Endothelial cell (in vitro differentiated cells): ENCODE data around the gene SORL1-AS1.
A peak's percentile ranks its signal among the peaks of the same experiment; 100 is the strongest.

ENCODE experiments used
- DNase-seq: peaks from one replicate; pipeline ENCODE4 v3.0.0; 2021; ENCODE audit warnings: low spot score
- H3K27ac Mint-ChIP-seq: one replicate; pipeline ENCODE4 v1.8.0; 2021; ENCODE audit warnings: mixed read lengths, inconsistent platforms; ENCODE audit not compliant: unreplicated experiment
- H3K27me3 Mint-ChIP-seq: one replicate; pipeline ENCODE4 v1.8.0; 2021; ENCODE audit warnings: mild to moderate bottlenecking, moderate library complexity, mixed read lengths, inconsistent platforms; ENCODE audit not compliant: unreplicated experiment
- H3K36me3 Mint-ChIP-seq: one replicate; pipeline ENCODE4 v1.8.0; 2021; ENCODE audit warnings: mild to moderate bottlenecking, low read depth, mixed read lengths, inconsistent platforms; ENCODE audit not compliant: unreplicated experiment
- H3K4me1 Mint-ChIP-seq: one replicate; pipeline ENCODE4 v1.8.0; 2021; ENCODE audit warnings: mild to moderate bottlenecking, mixed read lengths, inconsistent platforms; ENCODE audit not compliant: unreplicated experiment
- H3K4me3 Mint-ChIP-seq: one replicate; pipeline ENCODE4 v1.8.0; 2021; ENCODE audit warnings: mild to moderate bottlenecking, mixed read lengths, inconsistent platforms; ENCODE audit not compliant: unreplicated experiment
- H3K9me3 Mint-ChIP-seq: one replicate; pipeline ENCODE4 v1.8.0; 2021; ENCODE audit warnings: mixed read lengths, inconsistent platforms; ENCODE audit not compliant: unreplicated experiment
- TF ChIP-seq, protein P1 (sequence below): fragments of 200-600 bp; sonication (generic); IDR thresholded peaks from one replicate; pipeline ENCODE4 v1.5.0; 2021; ENCODE audit warnings: antibody characterized with exemption; ENCODE audit not compliant: unreplicated experiment

Gene SORL1-AS1

DNA sequence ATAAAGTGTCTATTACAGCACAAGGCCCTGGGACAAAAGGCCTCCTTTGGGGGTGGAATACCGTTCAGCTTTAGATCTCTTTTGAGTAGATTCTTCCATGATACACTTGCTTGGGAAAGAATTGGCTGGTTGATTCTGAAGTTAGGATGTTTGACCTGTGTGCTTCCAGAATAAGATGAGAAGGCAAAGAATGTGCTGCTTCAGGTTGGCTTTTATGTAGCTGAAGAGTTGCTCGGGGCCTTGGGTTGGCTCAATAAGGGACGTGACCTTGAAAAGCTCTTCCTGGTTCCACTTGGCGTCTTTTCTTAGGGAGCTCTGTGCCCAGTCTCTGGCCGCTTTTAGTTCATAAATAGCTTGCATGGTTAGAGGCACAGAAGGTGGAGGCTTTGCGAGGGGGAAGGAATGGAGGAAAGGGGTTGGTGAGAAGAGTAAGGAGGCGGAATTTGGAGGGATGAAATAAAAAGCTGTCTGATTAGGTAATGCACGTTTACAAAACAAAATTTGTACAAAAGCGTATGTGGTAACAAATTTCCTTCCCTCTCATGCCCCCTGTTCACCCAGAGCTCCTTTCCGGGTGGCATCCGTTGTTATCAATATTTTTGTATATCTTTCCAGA, 4.2 kb upstream of the SORL1-AS1 start:
- TF ChIP-seq, protein P1, sequence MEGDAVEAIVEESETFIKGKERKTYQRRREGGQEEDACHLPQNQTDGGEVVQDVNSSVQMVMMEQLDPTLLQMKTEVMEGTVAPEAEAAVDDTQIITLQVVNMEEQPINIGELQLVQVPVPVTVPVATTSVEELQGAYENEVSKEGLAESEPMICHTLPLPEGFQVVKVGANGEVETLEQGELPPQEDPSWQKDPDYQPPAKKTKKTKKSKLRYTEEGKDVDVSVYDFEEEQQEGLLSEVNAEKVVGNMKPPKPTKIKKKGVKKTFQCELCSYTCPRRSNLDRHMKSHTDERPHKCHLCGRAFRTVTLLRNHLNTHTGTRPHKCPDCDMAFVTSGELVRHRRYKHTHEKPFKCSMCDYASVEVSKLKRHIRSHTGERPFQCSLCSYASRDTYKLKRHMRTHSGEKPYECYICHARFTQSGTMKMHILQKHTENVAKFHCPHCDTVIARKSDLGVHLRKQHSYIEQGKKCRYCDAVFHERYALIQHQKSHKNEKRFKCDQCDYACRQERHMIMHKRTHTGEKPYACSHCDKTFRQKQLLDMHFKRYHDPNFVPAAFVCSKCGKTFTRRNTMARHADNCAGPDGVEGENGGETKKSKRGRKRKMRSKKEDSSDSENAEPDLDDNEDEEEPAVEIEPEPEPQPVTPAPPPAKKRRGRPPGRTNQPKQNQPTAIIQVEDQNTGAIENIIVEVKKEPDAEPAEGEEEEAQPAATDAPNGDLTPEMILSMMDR = no peak
- Mint-ChIP-seq H3K27me3 (peaks cover 6% of the 10 kb centered on the region), H3K4me3 (no peak overlapping the region), H3K4me1 (peaks cover 10% of the 10 kb centered on the region), H3K36me3 (no peaks in the 10 kb centered on the region), H3K9me3 (no peaks in the 10 kb centered on the region), H3K27ac (no peak overlapping the region)
- DNase-seq = no peak

DNA sequence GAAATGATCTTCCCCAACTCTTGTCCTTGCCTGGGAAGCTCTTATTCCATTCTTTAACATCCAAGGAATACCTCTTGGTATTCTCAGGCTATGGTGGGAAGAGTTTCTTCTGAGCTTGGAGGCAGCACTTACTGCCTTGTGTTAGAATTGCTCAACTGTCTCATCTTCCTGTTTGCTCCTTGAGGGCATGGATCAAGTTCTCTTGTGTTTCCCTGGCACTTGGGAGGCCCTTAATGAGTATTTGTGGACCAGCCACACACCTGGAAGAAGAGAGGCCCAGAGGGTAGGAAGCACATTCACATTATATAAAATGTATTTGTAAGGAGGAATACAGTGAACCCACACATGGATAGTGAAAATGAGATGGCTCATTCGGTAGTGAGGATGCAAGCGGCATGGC, 3.4 kb upstream of the SORL1-AS1 start:
- Mint-ChIP-seq H3K4me1 (peaks cover 14% of the 10 kb centered on the region), H3K4me3 (no peak overlapping the region), H3K36me3 (no peaks in the 10 kb centered on the region), H3K27ac (no peak overlapping the region), H3K9me3 (no peaks in the 10 kb centered on the region), H3K27me3 (peaks cover 6% of the 10 kb centered on the region)
- TF ChIP-seq, protein P1 = no peak
- DNase-seq = no peak

DNA sequence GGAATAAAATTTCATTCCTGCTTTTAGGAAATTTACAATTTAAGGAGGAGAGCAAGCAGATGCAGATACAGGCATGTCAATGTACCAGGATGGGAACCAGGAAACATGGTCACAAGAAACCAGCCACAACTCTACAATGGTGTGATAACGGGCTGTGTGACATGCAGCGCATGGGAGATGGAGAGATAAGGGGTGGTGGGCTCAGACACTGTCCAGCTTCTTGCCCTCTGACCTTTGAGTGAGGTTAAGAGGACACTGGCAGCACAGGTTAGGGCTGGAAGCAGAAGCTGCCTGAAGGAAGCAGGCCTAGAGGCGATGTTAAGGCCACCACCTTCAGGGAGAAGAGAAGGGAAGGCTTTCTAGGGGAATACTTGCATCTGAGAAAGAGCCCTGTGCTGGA, 2.3 kb upstream of the SORL1-AS1 start:
- Mint-ChIP-seq H3K9me3 (no peaks in the 10 kb centered on the region), H3K4me1 (peaks cover 14% of the 10 kb centered on the region), H3K36me3 (no peaks in the 10 kb centered on the region), H3K4me3 (no peak overlapping the region), H3K27me3 (peaks cover 6% of the 10 kb centered on the region), H3K27ac (no peak overlapping the region)
- no peak for DNase-seq
- TF ChIP-seq, protein P1 = no peak

DNA sequence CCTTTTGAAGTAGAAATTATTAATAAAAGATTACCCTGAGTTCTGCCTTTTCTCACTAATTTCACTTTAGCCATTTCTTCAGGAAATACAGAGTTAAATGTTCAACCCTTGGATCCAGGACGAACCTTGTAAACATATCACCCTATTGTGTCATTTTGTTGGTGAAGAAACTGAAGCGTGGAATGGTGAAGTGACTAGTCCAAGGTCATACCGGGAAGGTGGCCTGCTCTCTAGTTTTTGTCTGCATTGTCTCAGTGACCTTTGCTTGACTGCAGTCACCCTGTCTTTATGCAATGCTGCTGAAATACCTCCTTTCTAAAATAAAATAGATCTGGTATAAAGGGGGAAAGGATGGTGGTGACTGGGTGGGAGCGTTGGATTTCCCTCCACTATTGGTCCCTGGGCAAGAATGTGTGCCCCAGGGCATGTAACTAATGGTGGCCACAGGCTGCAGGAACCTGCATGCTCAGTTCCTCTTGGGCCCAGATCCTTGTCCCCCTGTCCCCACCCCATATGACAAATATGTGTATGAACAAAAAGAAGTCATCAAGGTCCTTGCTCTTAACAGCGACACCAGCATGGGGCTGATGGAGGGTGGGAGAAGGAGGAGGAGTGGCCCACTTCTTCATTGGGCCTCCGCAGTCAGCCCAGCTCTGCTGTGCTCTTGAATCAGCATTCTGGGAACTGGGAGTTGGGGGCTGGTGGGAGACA, 977 bp upstream of the SORL1-AS1 start:
- DNase-seq = no peak
- TF ChIP-seq, protein P1 = no peak
- Mint-ChIP-seq H3K27ac (no peak overlapping the region), H3K9me3 (no peaks in the 10 kb centered on the region), H3K4me3 (no peak overlapping the region), H3K27me3 (peaks cover 8% of the 10 kb centered on the region), H3K36me3 (no peaks in the 10 kb centered on the region), H3K4me1 (peaks cover 10% of the 10 kb centered on the region)

DNA sequence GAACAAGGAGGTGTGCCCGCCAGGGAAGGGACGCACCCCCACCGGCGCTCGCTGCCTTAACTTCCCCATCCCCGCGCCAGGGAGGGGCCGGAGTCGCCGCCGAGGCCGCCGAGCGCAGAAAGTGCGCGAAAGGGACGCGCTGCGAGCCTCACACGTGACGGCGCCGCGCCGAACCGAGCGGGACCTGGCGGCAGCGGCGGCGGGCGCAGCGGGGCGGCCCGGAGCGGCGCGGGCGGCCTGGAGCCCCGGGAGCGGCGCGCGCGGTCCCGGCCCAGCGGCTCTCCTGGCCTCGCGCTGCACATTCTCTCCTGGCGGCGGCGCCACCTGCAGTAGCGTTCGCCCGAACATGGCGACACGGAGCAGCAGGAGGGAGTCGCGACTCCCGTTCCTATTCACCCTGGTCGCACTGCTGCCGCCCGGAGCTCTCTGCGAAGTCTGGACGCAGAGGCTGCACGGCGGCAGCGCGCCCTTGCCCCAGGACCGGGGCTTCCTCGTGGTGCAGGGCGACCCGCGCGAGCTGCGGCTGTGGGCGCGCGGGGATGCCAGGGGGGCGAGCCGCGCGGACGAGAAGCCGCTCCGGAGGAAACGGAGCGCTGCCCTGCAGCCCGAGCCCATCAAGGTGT, 670 bp downstream of the SORL1-AS1 start, which contains the start of gene SORL1:
SORL1 (plus strand) TSS at position 329 of the 623 bp plus-strand sequence; CDS start at position 347, 18 bp downstream.
- peaks cover 10% of the 10 kb centered on the region for H3K4me1 Mint-ChIP-seq
- H3K27me3 Mint-ChIP-seq = peaks cover 8% of the 10 kb centered on the region
- DNase-seq = peak; percentile 84
- H3K4me3 Mint-ChIP-seq = peak within 1 kb of the TSS; percentile 95
- TF ChIP-seq, protein P1 = peak; percentile 60
- H3K27ac Mint-ChIP-seq = peak within 1 kb of the TSS; percentile 2
- H3K9me3 Mint-ChIP-seq = no peaks in the 10 kb centered on the region
- H3K36me3 Mint-ChIP-seq = no peaks in the 10 kb centered on the region
